ENCODE results near the gene SCAP.
"Not testable (repeated sequence)": the region's sequence is repeated elsewhere in the genome, so short reads cannot be mapped to it uniquely, and the experiment has no call there.

SCAP gene

GRCh38 chr3:47475570-47476329 lies at the start of gene SCAP:
TSS of gene SCAP (minus strand) at chr3:47475941. CDS start at chr3:47442993, 32,948 bp downstream.
- peak; percentile 93 for DNase-seq (ENCODE audit: low read depth, low spot score)

DNA sequence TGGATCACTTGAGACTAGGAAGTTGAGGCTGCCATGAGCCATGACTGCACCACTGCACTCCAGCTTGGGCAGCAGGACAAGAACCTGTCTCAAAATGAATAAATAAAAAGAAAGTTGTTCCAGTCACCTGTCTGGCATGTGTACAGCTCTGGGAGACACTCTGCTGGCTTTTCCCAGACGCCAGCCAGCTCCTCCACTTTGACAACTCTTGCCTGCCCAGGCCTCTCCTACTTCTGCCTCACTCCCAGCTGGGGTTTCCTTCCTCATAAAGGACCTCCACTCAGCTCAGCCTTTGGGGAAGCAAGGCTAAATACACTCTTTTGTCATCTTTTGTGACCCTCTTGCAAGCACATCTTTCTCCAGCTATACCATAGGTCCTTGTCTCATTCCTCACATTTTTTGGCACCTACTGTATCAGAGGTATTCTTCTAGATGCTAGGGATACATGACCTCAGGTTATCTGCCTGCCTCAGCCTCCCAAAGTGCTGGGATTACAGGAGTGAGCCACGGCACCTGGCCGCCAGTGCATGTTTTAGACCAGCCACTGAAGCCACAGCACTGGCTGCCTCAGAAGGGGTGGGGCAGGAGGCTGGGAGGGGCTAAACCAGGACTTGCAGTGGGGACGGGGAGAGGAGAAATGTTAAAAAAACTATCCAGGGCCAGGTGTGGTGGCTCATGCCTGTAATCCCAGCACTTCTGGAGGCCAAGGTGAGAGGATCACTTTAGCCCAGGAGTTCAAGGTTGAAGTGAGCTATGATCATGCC lies 47.8 kb upstream of the SCAP start:
- DNase-seq (ENCODE audit: low read depth, low spot score), result no peak

DNA sequence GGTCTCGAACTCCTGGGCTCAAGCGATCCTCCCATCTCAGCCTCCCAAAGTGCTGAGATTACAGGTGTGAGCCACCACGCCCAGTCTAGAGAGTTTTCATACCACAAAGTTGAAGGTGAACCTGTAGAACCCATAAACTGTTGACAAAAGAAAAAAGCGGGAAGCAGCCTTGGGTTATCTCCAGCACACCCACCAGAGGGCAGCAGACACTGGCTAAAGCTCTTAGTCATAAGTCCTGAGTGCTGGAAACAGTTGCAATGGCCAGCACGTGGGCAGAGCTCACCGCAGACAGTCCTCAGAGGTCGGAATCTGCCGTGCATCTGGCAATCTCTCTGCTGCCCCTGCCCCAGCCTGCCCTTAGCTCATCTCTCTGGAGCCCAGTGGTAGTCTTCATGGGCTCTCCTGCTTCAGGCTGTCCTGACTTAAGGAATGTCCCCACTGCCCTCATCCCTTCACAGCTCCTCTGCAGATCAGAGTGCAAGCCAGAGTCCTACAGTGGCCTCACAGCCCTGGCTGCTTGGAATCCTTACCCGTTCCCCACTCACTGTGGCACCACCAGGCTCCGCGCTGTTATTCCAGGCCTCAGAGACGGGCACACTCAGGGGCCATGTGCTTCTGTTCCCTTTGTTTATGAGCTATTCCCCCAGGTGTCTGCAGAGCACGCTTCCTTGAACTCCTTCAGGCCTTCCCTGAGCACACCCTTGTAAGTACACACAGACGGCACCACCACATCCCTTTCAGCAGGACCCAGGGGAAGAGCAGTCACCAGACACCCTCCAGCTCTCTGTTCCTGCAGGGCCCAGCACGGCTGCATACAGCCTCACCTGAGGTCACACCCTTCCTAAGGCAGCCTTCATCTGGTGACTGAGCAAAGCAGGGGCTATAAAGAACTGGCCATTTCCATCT lies 46.6 kb upstream of the SCAP start:
- DNase-seq (ENCODE audit: low read depth, low spot score), result peak; percentile 38

- DNase-seq (ENCODE audit: low read depth, low spot score), result no peak
Measured at GRCh38 chr3:47520756-47521155, 45.0 kb upstream of the SCAP start.

DNA sequence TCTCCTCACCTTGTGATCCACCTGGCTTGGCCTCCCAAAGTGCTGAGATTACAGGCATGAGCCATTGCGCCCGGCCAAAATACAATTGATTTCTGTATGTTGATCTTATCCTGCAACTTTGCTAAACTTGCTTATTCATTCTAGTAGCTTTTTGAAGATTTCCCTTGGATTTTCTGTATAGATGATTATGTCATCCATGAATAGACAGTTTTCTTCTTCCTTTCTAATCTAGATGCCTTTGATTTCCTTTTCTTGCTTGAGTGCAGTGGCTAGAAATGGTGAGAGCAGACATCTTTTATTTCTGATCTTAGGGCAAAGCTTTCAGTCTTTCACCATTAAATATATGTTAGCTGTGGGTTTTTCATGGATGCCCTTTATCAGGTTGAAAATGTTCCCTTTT lies 42.2 kb upstream of the SCAP start:
- DNase-seq (ENCODE audit: low read depth, low spot score), result no peak

DNA sequence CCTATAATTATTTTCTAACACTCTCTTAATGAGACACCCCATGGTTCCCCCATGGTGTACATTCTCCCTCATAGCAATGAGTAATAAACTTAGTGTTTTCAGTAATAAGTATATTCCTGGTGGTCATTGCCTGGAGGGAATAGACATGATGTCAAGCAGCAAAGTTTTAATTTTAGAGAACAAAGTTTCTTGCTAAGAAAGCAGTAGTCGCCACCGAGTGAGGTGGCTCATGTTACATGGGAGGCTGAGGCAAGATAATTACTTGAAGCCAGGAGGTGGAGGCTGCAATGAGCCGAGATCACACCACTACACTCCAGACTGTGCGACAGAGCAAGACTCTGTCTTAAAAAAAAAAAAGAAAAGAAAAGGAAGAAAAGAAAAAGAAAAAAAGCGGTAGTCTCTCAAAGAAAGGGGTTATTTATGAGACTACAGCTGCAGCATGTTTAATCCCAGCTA lies 40.2 kb upstream of the SCAP start:
- DNase-seq (ENCODE audit: low read depth, low spot score), result no peak

DNA sequence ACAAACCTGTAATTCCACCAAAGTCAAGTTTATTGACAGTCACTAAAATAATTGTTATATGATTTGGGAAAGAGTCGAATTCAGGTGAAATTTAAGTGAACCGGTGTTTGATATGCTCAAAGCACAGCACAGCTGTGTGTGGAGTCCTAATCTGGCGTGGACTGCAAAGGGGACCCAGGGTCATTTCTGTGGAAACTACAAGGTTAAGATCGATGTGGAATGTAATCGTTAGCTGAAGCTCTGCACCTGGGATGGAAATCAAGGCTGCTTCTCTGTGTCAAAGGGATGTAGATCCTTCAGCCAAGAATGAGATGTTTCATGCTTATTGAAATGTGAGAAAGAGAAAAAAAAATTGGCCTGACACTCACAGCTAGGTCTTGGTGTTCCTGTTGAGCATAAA lies 39.4 kb upstream of the SCAP start:
- DNase-seq (ENCODE audit: low read depth, low spot score), result no peak

GRCh38 chr3:47513125-47513929 lies 37.6 kb upstream of the SCAP start, which contains the start of gene ELP6:
TSS of gene ELP6 (minus strand) at chr3:47513712. CDS start at chr3:47513590, 122 bp downstream.
- DNase-seq (ENCODE audit: low read depth, low spot score), result peak; percentile 91

GRCh38 chr3:47512416-47513124 lies 36.8 kb upstream of the SCAP start:
- no peak for DNase-seq (ENCODE audit: low read depth, low spot score)

DNA sequence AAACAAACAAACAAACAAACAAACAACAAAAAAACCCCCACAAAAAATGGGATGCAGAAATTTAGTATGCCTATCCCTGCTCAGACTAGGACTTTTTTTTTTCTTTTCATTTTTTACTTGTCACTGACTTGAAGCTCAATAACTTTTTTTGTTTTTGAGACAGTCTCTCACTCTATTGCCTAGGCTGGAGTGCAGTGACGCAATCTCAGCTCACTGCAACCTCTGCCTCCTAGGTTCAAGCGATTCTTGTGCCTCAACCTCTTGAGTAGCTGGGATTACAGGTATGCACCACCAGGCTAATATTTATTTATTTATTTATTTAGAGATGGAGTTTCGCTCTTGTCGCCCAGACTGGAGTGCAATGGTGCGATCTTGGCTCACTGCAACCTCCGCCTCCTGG lies 29.5 kb upstream of the SCAP start:
- DNase-seq (ENCODE audit: low read depth, low spot score), result not testable (repeated sequence)

- no peak for DNase-seq (ENCODE audit: low read depth, low spot score)
Measured at GRCh38 chr3:47504113-47504512, 28.4 kb upstream of the SCAP start.

DNA sequence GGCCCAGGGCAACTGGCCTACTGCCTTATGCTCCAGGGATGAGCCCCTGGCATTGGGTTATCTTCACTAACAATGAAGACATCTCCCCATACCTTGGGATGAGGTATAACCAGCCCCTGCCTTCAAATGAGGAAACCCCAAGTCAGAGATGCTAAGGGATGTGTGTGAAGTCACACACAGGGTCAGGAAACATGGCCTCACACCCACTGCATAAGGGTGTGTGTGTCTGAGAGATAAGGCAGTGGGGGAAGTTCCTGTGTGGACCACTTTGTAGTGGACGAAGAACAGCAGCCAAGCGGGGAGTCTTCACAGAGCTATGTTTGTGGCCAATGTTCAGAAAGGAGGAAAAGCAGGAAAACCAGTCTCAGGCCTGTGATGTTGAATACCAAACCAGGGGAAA lies 27.3 kb upstream of the SCAP start:
- no peak for DNase-seq (ENCODE audit: low read depth, low spot score)

GRCh38 chr3:47496892-47497291 lies 21.2 kb upstream of the SCAP start:
- no peak for DNase-seq (ENCODE audit: low read depth, low spot score)

DNA sequence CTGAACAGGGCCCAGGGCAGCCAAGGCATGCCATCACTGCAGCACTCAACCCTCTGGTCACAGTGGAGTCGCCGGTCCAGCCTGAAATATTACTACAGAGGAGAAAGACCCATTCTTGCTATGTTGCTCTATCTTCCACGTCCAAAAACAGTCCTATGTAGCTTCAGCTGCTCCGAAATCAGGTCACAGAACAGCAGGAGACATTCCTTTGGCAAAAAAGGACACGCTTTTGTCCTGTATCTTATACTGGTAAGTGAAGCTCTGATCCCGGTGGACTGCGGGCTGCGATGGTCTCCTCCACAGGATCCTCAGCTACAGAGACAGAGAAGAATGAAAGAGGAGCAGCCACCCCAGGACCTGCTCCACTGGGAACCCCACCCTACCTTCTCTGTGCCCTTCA lies 20.1 kb upstream of the SCAP start:
- DNase-seq (ENCODE audit: low read depth, low spot score), result no peak

GRCh38 chr3:47495111-47495510 lies 19.4 kb upstream of the SCAP start:
- DNase-seq (ENCODE audit: low read depth, low spot score), result no peak

DNA sequence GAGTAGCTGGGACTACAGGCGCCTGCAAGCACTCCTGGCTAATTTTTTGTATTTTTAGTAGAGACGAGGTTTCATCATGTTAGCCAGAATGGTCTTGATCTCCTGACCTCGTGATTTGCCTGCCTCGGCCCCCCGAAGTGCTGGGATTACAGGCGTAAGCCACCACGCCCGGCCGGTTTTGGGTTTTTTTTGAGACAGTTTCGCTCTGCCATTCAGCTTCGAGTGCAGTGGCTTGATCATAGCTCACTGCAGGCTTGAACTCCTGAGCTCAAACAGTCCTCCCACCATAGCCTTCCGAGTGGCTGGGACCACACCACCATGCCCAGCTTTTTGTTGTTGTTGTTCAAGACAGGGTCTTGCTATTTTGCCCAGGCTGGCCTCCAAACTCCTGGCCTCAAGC lies 16.0 kb upstream of the SCAP start:
- DNase-seq (ENCODE audit: low read depth, low spot score), result no peak

- no peak for DNase-seq (ENCODE audit: low read depth, low spot score)
Measured at GRCh38 chr3:47491186-47491585, 15.4 kb upstream of the SCAP start.

GRCh38 chr3:47487265-47487664 lies 11.5 kb upstream of the SCAP start:
- DNase-seq (ENCODE audit: low read depth, low spot score), result no peak

DNA sequence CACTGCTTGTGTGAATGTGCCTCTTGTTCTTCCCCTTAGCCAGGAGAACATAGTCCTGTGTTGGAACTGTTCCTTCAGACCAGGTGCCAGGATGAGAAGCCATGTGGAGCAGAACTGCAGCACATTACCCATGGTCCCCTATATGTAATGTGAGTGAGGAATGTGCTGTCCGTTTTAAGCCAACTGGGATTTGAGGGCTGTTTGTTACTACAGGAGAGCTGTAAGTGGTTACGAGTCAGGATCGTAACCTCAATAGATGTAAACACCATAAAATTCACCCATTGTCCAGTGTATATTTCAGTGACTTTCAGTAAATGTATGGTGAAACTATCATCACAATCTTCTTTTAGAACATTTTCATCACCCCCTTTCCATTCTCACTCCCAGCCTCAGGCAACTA lies 10.1 kb upstream of the SCAP start:
- DNase-seq (ENCODE audit: low read depth, low spot score), result no peak

- no peak for DNase-seq (ENCODE audit: low read depth, low spot score)
Measured at GRCh38 chr3:47482366-47482765, 6.6 kb upstream of the SCAP start.

Data from activated naive CD8-positive, alpha-beta T cell treated with anti-CD3 and anti-CD28 coated beads, Interleukin-2, amount 50 U/mL, for 16 hours (primary cell).